HG02571 (cell line): ENCODE results near the gene NR2F1-AS1.

Experiments
- ATAC-seq: cut with Tn5 transposase; IDR thresholded peaks from one replicate; pipeline ENCODE4 v1.9.1; 2021; ENCODE audit warnings: mild to moderate bottlenecking, moderate library complexity; ENCODE audit not compliant: unreplicated experiment

NR2F1-AS1 gene

DNA sequence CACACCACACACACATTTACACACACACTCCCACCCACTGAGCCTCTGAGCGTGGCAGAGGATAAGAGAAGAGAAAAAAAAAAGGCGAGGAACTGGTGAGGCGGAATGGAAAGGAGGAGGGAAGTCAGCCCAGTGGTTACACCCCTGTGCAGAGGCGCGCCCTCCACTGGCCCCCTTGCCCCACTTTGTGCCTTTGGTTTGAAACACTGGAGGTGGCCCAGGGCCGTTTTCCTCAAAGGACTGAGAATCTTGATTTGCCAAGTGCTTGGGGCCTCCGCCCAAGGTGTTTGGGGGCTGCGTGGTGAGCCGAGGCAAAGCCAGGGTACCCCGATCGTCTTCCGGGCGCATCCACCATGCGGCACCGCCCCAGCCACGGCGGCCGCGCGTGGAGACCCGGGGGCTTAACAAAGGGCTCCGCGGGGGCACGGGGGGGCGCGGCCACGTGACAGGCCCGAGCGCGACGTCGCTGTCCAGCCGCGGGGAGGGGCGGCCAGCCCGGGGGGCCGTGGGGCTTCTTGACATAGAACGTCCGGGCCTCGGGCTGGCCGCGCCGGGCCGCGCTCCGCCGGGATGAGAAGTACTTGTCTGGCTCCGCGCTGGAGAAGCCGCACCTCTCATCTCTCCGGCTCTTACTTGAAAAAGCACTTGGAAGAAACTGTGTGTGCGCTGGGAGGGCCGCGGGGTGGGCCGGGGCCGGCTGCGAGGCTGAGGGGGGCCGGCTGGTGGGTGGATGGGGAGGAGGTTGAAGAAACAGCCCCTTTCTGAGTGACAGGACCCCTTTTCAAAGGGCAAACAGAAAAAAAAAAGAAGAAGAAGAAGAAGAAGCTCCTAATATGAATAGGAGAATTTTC lies 23.0 kb upstream of the NR2F1-AS1 start:
- no peak for ATAC-seq

DNA sequence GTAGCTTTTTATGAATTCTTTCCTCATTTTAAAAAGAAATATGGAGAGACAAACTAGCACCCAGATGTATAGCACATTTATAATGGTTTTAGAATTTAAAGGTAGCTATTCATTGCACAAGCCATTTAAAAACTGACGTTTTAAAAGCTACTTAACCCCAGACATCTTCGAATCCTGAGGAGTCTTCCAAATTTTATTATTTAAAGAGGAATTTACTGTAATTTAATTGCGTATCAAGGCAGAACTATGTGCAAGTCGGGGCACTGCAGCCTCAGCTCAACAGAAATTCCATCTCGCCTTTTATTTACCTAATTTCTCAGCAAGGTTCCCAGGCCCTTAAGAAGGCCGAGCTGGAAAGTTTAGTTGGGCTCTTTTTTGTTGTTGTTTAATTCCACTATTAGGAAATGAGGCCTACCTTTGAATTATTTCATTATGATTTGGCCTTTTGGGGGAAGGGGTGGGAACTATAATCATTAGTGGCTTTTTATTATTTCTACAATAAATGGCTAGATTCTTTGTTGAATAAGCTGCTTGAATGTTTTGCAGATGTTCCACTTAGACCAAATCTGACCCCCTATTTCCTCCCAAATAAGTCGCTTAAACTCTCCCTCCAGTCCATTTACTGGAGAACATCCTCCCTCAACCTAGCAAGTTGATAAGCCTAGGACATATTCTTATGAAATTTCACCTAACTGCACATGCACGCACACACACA lies 22.2 kb upstream of the NR2F1-AS1 start:
- no peak for ATAC-seq

DNA sequence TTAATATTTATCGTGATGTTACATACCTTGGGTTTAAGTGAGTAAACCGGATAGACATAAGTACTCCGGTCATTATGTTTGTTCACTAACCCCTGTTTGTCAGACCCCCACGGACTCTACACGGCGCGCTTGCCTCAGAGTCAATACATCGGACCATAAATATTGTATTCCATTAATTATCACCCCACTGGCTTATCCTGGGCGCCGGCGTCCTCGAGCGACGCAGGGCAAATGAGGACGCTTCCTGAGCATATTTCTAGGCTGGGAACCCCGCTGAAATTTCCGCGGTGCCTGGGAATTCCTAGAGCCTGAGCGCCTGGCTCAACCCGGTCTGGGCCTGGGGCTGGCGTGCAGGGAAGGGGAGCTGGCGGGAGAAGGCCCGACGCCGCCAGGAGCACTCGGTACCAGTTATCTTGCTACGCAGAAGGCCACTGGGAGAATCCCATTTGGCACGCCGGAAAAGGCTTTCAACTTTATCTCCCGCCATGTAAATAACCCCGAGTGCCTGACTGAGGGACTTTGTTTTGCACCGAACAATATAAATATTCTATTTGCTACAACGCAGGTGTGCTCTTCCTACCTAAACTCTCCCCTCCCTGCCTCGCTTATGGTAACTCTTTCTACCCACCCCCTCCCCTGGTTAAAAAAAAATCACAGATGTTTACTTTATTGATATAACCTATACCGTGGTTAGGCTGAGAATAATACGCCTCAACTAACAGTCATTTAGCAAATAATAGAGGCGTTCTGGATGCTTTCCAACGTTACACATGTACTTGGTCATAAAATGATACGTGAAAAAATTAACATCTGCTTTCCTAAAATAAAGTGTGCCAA lies 21.4 kb upstream of the NR2F1-AS1 start:
- no peak for ATAC-seq

DNA sequence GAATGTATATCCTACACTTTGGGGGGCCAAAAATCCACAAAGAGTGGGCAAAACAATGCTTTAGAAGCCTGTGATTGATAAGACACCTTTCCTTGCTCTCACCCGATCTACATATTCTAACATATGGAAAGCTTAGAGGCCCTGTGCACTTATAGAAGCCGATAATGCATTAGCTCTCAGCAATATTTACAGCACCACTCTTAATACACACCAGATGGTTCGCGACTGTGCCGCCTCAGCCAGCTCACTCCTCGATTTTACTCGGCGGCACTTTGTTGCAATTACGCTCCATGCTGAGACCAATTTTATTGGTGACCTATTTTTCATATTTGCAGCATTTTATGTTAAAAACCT lies 20.8 kb upstream of the NR2F1-AS1 start:
- ATAC-seq: no peak

GRCh38 chr5:93601071-93601801 lies 20.2 kb upstream of the NR2F1-AS1 start:
- no peak for ATAC-seq

- no peak for ATAC-seq
Measured at GRCh38 chr5:93600409-93601070, 19.5 kb upstream of the NR2F1-AS1 start.

DNA sequence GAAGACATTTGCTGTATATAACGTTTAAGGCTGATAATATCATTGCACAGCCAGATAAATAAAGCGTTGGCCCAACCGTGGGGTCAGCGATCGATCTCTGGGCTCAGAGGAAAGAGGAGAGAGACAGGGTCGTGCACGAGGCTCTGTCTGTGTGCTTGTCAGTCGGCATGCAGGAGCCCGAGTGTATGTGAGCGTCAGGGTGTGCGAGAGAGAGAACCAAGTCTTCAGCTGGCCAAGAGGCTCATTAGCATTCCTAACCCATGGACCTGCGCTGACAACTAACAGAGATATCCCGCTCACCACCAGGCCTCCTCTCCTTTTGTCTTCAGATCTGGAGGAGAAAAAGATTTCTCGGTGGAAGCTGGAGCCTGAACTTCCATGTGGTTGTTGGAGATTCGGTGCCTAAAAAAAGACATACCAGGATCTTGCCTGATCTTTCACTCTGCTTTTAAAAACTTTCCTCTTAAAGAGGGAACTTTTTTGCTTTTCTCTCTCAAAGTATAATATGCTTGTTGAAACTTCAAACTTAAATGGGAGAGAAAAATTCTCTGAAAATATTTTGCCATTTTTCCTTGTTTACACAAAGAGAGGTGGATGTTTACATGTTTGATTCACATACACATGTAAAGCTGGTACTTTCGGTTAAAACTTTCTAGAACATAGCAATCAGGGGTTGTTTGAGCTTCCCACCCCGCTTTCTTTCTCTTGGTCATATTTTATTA lies 18.5 kb upstream of the NR2F1-AS1 start:
- ATAC-seq: no peak

GRCh38 chr5:93599001-93599379 lies 18.0 kb upstream of the NR2F1-AS1 start:
- ATAC-seq: no peak

DNA sequence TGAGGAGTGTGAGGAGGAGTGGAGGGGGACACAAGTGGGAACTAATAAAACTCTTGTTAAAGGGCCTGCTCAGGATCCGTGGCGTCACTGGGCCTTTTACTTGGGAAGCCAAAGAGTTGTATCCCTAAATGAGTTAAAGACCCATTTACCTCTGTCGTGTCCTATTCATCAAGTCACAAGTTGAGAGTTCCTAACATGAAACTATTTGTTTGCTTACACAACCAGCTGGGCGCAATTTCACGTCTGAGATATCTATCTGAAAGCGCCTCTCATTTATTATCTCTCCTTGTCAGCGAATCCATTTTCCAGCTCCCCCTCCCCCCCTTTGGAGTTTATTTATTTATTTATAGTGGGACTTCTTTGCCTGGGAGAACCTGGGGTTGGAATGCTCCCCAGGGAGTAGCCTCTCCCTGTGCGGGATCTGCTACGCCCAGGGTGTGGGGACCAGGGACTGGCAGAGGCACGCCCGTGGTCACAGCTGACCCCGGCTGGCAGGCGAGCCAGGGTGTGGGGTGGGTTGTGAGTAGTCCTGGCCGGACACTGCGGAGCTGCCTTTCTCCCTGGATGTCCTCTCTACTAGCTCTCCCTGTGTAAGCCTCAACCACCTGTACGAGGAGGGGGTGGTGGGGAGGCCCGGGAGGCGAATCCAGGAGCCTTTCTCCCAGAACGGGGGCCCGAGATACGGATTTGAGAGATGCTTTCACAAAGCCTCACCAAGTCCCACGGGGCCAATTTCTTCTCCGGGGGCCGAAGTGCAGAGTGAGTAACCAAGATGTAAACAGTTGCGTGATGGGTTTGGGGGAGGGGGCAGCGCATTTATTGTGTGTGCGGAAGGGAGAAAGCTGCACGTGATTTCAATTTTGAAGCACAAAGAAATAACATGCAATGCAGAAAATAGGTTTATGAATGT lies 17.3 kb upstream of the NR2F1-AS1 start:
- no peak for ATAC-seq

DNA sequence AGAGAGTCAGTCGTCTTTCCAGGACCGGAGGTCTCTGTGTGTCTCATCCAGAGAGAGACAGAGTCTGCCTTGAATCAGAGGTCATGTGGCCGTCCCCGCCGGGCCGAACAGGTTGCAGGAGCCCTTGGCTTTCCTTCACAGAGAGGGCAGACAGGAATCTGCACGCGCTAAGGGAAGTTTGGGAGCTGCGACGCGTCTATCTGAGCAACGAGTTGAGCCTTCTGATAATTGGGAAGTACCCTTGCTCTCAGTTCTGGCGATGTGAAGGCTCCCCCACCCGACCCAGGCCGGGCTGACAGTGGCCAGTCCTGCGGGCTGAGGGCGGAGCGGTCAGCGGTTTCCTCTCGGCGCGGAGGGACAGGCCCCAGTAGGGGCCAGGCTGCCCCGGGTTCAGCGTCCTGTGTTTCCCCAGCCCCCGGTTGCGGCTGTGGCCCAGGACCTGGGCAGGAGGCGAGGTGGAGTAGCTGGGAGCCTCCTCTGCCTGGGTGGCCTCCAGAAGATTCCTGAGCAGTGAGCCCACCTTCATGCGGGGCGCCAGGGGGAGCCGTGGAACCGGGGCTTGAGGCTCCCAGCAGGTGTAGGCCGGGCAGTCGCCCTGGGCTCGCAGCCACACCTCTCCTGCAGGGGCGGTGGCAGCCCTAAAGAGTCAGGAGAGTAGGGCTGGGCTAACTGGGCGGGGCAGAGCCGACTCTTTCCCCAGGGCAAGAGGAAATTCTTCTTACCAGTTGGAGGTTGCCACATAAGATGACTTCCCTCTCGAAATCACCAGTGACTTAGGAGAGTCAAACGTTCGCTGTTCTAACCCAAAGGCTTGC lies 15.9 kb upstream of the NR2F1-AS1 start:
- ATAC-seq: no peak

GRCh38 chr5:93596310-93596675 lies 15.3 kb upstream of the NR2F1-AS1 start:
- no peak for ATAC-seq

DNA sequence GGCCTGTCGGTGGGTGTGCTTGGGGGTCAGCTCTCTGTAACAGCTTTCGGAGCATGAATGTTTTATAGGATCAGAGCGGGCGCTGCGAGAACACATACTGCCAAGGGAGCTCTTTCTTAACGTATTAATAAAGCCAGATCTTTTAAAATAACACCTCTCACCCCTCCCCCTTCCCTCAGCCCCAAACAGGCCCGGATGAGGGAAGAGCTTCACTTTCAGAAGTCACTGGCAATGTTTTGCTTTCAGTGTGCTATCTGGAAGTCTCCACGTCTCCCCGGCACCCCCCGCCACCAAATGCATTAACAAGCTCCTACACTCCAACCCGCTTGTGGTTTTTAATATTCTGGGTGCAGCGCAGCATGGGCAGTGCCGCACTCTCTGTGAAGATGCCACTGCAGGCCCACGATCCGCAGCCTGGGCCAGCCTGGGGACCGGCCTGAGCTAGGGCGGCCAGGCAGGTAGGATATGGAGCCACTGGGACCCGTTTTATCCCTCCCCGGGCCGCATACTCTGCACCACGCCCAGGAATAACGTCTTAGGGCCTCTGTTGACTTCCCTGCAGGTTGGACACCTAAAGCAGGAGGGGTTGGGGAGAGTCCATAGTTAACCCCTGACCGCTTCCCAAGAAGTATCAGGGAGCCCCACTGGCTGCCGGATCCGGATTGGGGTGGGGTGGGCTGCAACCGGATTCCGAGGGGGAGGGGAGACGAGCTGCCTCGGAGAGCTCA lies 14.6 kb upstream of the NR2F1-AS1 start:
- ATAC-seq: no peak

DNA sequence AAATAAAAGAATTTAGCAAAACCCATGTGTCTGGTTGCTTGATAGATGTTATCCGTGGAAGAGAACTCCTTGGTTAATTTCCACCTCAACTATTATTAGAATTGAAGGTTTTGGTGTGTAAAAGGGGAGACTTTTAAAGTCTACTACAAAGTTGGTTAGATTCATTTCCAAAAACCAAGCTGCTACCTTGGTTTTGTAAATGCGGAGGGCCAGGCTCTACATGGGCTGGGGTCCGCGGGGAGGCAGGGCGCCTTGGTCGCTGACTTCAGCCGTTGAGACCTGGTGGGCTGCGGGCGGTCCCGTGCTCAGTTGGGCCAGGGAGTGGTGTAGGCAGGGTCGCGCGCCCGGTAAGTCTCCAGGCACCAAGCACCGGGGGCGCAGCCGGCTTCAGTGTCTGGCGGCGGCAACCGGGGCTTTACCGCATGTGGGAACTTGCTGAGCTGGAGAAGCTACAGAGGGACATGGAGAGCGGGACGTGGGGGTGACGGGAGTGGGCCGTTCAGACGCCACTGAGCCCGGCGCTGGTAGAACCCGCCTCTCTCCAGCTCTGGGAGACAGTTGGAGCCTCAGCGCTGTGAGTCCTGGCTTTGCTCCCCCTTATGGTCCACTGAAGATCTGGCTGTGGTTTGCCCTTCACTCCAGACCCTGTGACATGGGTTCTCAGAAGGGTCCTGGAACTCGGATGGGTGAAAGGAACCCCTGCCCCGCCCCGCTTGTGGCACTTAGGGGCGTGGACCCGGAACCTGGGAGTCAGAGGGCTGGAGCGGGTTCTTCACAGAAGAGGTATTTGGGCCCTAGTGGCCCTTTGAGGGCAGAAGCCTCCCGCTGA lies 13.8 kb upstream of the NR2F1-AS1 start:
- ATAC-seq: no peak

DNA sequence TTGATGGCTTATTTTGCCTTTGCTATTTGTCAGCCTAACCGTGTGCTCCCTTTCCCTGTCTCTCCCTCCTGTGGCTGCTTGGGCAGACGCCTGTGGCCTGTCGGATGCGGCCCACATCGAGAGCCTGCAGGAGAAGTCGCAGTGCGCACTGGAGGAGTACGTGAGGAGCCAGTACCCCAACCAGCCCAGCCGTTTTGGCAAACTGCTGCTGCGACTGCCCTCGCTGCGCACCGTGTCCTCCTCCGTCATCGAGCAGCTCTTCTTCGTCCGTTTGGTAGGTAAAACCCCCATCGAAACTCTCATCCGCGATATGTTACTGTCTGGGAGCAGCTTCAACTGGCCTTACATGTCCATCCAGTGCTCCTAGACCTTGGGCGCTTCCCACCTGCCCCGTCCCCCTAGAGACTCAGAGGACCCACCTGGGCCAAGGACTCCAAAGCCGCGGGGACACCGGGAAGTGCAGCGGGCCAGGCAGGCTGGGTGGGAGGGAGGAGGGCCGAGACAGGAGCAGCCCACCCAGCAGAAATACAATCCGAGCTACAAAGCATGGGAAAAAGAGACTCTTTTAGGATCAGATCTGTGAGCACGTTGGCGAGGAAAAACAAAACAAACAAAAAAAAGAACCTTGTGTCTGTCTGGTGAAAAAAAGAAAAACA lies 12.6 kb upstream of the NR2F1-AS1 start:
- no peak for ATAC-seq

DNA sequence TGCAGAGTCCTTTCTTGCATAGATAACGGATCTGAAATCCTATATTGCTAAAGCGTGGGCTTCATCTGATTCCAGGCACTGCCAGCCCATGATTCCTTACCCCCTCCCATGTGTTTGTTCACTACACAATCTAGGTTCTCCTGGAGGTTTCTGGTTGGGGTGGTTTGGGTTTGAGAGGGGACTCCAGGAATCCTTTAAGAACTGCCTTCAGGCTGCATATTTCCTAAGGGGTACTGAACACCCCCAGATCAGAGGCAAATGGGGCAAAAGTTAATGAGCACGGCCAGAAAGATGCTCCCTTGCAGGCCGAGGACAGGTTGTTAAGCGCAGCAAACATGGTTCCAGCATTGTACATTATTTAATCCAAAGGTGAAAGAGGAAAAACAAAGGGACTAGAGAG lies 11.9 kb upstream of the NR2F1-AS1 start:
- no peak for ATAC-seq
